Fibroblast of skin of right quadriceps (primary cell): ENCODE measurements around the gene MPPED1.

Experiments
- DNase-seq: peaks from one replicate; pipeline ENCODE4 v3.0.0-alpha.2; 2013

The MPPED1 gene

GRCh38 chr22:43529934-43530333, 118.1 kb downstream of the MPPED1 start:
- no peak for DNase-seq

GRCh38 chr22:43530349-43531201, 118.8 kb downstream of the MPPED1 start:
- no peak for DNase-seq

GRCh38 chr22:43531651-43532050, 119.8 kb downstream of the MPPED1 start:
- DNase-seq = no peak

- DNase-seq = no peak
Measured at GRCh38 chr22:43532301-43533155, 120.7 kb downstream of the MPPED1 start.

GRCh38 chr22:43533156-43533530, 121.3 kb downstream of the MPPED1 start:
- no peak for DNase-seq

GRCh38 chr22:43533656-43534428, 122.0 kb downstream of the MPPED1 start:
- DNase-seq = no peak

- DNase-seq = no peak
Measured at GRCh38 chr22:43534916-43535315, 123.1 kb downstream of the MPPED1 start.

- DNase-seq = no peak
Measured at GRCh38 chr22:43535336-43535735, 123.5 kb downstream of the MPPED1 start.

- no peak for DNase-seq
Measured at GRCh38 chr22:43535741-43536140, 123.9 kb downstream of the MPPED1 start.

GRCh38 chr22:43537019-43537585, 125.3 kb downstream of the MPPED1 start:
- no peak for DNase-seq

GRCh38 chr22:43539572-43540528, 128.0 kb downstream of the MPPED1 start:
- no peak for DNase-seq

GRCh38 chr22:43540529-43540923, 128.7 kb downstream of the MPPED1 start:
- DNase-seq = no peak

- DNase-seq = no peak
Measured at GRCh38 chr22:43541022-43541421, 129.2 kb downstream of the MPPED1 start.

- no peak for DNase-seq
Measured at GRCh38 chr22:43541462-43542407, 129.9 kb downstream of the MPPED1 start.

GRCh38 chr22:43542681-43543521, 131.1 kb downstream of the MPPED1 start:
- no peak for DNase-seq

GRCh38 chr22:43543522-43544288, 131.9 kb downstream of the MPPED1 start:
- no peak for DNase-seq

- no peak for DNase-seq
Measured at GRCh38 chr22:43544289-43544673, 132.5 kb downstream of the MPPED1 start.

- no peak for DNase-seq
Measured at GRCh38 chr22:43546186-43546585, 134.4 kb downstream of the MPPED1 start.
